ENCODE data around the gene AGBL1. TPM values are rescaled to one million over a fixed set of nuclear protein-coding genes. Genes with fewer than 3 reads are reported as not detected.

AGBL1 gene
- total RNA-seq, 1 donor from 2014 or later: 5.5 TPM

DNA sequence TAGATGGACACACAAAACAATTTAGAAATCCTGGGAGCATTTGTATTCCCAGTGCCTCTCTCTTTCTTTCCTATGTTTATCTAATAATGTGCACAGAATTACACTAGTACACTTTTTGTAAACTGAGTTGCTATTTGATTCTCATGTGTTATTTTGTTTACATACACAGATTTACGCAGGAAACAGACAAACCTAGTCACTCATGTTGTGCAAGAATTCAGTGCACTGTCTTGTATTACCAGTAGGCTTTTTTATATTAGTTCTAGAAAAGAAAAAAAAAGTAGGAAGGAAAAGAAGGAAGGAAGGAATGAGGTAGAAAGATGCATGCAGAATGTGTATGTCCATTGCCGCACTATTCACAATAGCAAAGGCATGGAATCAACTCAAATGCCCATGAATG lies 257.4 kb downstream of the AGBL1 start:
- Histone ChIP-seq H3K4me1 (no peaks in the 10 kb centered on the region), H3K27me3 (no peaks in the 10 kb centered on the region), H3F3A (ENCODE audit: low read depth) (no peaks in the 10 kb centered on the region), H4K20me1 (ENCODE audit: low read depth) (no peaks in the 10 kb centered on the region), H3K9me3 (ENCODE audit: low read depth) (no peaks in the 10 kb centered on the region), H3K4me3 (no peak overlapping the region), H3K79me2 (ENCODE audit: low read depth) (no peaks in the 10 kb centered on the region), H3K27ac (no peak overlapping the region), H3K4me2 (no peak overlapping the region), H3K9ac (no peak overlapping the region), H2AFZ (replicated peaks) (no peak overlapping the region), H3K36me3 (no peaks in the 10 kb centered on the region)
- Mint-ChIP-seq H3K27me3 (ENCODE audit: insufficient read depth, low read depth) (peaks cover 2% of the 10 kb centered on the region), H3K4me3 (no peak overlapping the region), H3K4me1 (no peaks in the 10 kb centered on the region), H3K36me3 (no peaks in the 10 kb centered on the region), H3K27ac (no peak overlapping the region), H3K9me3 (peaks cover 5% of the 10 kb centered on the region)
- TF ChIP-seq EZH2phosphoT487 (IDR thresholded peaks at IDR 0.05) (no peak), EZH2 (IDR thresholded peaks at IDR 0.05) (no peak)
- TF ChIP-seq, protein P1, sequence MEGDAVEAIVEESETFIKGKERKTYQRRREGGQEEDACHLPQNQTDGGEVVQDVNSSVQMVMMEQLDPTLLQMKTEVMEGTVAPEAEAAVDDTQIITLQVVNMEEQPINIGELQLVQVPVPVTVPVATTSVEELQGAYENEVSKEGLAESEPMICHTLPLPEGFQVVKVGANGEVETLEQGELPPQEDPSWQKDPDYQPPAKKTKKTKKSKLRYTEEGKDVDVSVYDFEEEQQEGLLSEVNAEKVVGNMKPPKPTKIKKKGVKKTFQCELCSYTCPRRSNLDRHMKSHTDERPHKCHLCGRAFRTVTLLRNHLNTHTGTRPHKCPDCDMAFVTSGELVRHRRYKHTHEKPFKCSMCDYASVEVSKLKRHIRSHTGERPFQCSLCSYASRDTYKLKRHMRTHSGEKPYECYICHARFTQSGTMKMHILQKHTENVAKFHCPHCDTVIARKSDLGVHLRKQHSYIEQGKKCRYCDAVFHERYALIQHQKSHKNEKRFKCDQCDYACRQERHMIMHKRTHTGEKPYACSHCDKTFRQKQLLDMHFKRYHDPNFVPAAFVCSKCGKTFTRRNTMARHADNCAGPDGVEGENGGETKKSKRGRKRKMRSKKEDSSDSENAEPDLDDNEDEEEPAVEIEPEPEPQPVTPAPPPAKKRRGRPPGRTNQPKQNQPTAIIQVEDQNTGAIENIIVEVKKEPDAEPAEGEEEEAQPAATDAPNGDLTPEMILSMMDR (IDR thresholded peaks at IDR 0.05): no peak
- no peak for DNase-seq (ENCODE audit: low spot score)

DNA sequence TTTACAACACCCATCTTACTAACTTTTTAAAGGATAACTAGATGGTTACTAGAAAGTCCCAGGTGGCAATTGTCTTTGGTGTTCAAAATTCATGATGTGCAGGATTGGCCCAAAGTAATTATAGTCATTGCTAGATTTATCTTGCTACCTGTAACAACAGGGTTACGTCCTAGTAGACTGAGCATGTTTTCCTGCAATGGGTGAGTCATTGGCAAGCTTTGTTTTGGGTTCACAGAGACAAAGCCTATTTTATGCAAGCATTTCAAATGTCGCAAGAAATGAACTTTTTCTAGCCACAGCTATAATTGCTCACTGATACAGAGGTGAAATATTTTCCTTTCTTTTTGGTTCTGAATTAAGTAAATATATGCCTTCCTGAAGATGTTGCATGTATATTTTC lies 267.6 kb downstream of the AGBL1 start:
- Mint-ChIP-seq H3K9me3 (no peaks in the 10 kb centered on the region), H3K4me1 (no peaks in the 10 kb centered on the region), H3K4me3 (no peak overlapping the region), H3K27me3 (ENCODE audit: insufficient read depth, low read depth) (peaks cover 2% of the 10 kb centered on the region), H3K27ac (no peak overlapping the region), H3K36me3 (no peaks in the 10 kb centered on the region)
- H3K4me2 ChIP-seq: no peak overlapping the region
- no peak overlapping the region for H3K4me3 ChIP-seq
- no peak overlapping the region for H3K27ac ChIP-seq
- no peaks in the 10 kb centered on the region for H4K20me1 ChIP-seq (ENCODE audit: low read depth)
- H3K9me3 ChIP-seq (ENCODE audit: low read depth): no peaks in the 10 kb centered on the region
- H3K36me3 ChIP-seq: no peaks in the 10 kb centered on the region
- no peaks in the 10 kb centered on the region for H3K79me2 ChIP-seq (ENCODE audit: low read depth)
- no peak overlapping the region for H3K9ac ChIP-seq
- H3K27me3 ChIP-seq: no peaks in the 10 kb centered on the region
- no peaks in the 10 kb centered on the region for H3F3A ChIP-seq (ENCODE audit: low read depth)
- H2AFZ ChIP-seq (replicated peaks): no peak overlapping the region
- no peaks in the 10 kb centered on the region for H3K4me1 ChIP-seq
- TF ChIP-seq EZH2 (IDR thresholded peaks at IDR 0.05) (no peak), EZH2phosphoT487 (IDR thresholded peaks at IDR 0.05) (no peak)
- TF ChIP-seq, protein P1 (IDR thresholded peaks at IDR 0.05): no peak
- DNase-seq (ENCODE audit: low spot score): no peak

DNA sequence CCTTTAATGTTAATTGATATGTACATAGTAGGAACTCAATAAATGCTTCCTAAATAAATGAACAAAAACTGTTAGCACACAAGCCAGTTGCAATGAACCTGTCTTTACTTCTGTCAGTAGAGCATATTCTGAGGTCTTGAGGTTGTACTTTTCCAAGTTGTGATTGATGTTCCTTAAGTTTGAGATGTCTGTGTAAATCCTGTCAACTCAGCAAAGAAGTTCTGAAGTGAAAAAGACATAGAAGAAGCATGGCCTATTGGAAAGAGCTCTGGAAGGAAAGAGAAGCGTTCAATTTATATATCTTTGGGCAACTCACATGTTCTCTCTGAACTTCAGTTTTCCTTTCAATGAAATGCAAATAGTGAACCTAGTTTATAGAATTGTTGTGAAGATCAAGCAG lies 269.9 kb downstream of the AGBL1 start:
- Histone ChIP-seq H3K4me2 (no peak overlapping the region), H3K4me1 (no peaks in the 10 kb centered on the region), H2AFZ (replicated peaks) (no peak overlapping the region), H3K36me3 (no peaks in the 10 kb centered on the region), H3K27me3 (no peaks in the 10 kb centered on the region), H3F3A (ENCODE audit: low read depth) (no peaks in the 10 kb centered on the region), H3K9me3 (ENCODE audit: low read depth) (no peaks in the 10 kb centered on the region), H3K79me2 (ENCODE audit: low read depth) (no peaks in the 10 kb centered on the region), H3K9ac (no peak overlapping the region), H3K4me3 (no peak overlapping the region), H3K27ac (no peak overlapping the region), H4K20me1 (ENCODE audit: low read depth) (no peaks in the 10 kb centered on the region)
- no peak for DNase-seq (ENCODE audit: low spot score)
- TF ChIP-seq, protein P1 (IDR thresholded peaks at IDR 0.05): no peak
- TF ChIP-seq EZH2 (IDR thresholded peaks at IDR 0.05): no peak
- no peak for TF ChIP-seq EZH2phosphoT487 (IDR thresholded peaks at IDR 0.05)
- Mint-ChIP-seq H3K4me1 (no peaks in the 10 kb centered on the region), H3K4me3 (no peak overlapping the region), H3K9me3 (no peaks in the 10 kb centered on the region), H3K27ac (no peak overlapping the region), H3K36me3 (no peaks in the 10 kb centered on the region), H3K27me3 (ENCODE audit: insufficient read depth, low read depth) (peaks cover 2% of the 10 kb centered on the region)

Measured in neural progenitor cell (in vitro differentiated cells).